ENCODE data around the gene ARHGAP26.

- TF ChIP-seq CTCF (IDR thresholded peaks at IDR 0.05): no peak
- TF ChIP-seq POLR2A (IDR thresholded peaks at IDR 0.05): no peak
Measured at GRCh38 chr5:143151056-143151700, 381.0 kb downstream of the ARHGAP26 start.

All from lower leg skin (tissue), 3 donors.